K562 (cell line): ENCODE measurements around the gene MINK1. TPM values are rescaled to one million over a fixed set of nuclear protein-coding genes. Genes with fewer than 3 reads are reported as not detected.

Source experiments
- CHD7 ChIP-seq: fragments of 200-600 bp; sonication (generic); IDR thresholded peaks from one replicate; pipeline ENCODE4 v1.6.1; 2012; ENCODE audit warnings: mild to moderate bottlenecking, low read depth, low read length, inconsistent platforms
- CTBP1 ChIP-seq: fragments of 450-650 bp; IDR thresholded peaks from 2 replicates; pipeline ENCODE4 v1.6.1; 2016; ENCODE audit warnings: borderline replicate concordance
- GTF2E2 ChIP-seq: fragments of 200-800 bp; sonication (Bioruptor generic); IDR thresholded peaks from 2 replicates; pipeline ENCODE4 v1.6.1; 2016; ENCODE audit warnings: missing genetic modification characterization, missing compliant biosample characterization
- HDAC2 ChIP-seq: fragments of 450-650 bp; IDR thresholded peaks from 2 replicates; pipeline ENCODE4 v1.6.1; 2016; ENCODE audit warnings: mild to moderate bottlenecking
- LEF1 ChIP-seq: fragments of 450-650 bp; IDR thresholded peaks from 2 replicates; pipeline ENCODE4 v1.6.1; 2016; ENCODE audit warnings: mild to moderate bottlenecking
- NFE2L1 ChIP-seq: fragments of 450-650 bp; IDR thresholded peaks from 2 replicates; pipeline ENCODE4 v1.6.1; 2016; ENCODE audit warnings: missing genetic modification characterization, low read depth, mild to moderate bottlenecking, missing compliant biosample characterization, moderate library complexity, borderline replicate concordance
- NFXL1 ChIP-seq: fragments of 450-650 bp; formaldehyde crosslinking; IDR thresholded peaks from 2 replicates; pipeline ENCODE4 v1.4.0; 2021; ENCODE audit warnings: mild to moderate bottlenecking
- RBM22 ChIP-seq: fragments of 200-400 bp; formaldehyde crosslinking; IDR thresholded peaks from 2 replicates; pipeline ENCODE4 v1.6.1; 2018; ENCODE audit warnings: low read length, low read depth; ENCODE audit not compliant: poor library complexity, severe bottlenecking
- SNIP1 ChIP-seq: fragments of 450-650 bp; IDR thresholded peaks from 2 replicates; pipeline ENCODE4 v1.7.1; 2017; ENCODE audit warnings: low read depth, mild to moderate bottlenecking
- TCF15 ChIP-seq: fragments of 250-450 bp; sonication (Bioruptor Pico); IDR thresholded peaks from 2 replicates; pipeline ENCODE4 v1.8.0; 2022; ENCODE audit warnings: moderate library complexity, mild to moderate bottlenecking, inconsistent platforms
- TCFL5 ChIP-seq: fragments of 250-450 bp; sonication (Bioruptor Pico); conservative IDR thresholded peaks from 2 replicates; pipeline ENCODE4 v1.6.1; 2021; ENCODE audit warnings: mild to moderate bottlenecking, moderate library complexity, matching md5 sums
- TRIM24 ChIP-seq, 2 experiments: fragments of 450-650 bp; IDR thresholded peaks; 2 replicates each; pipeline ENCODE4 v1.6.1; 2016
- XRCC4 ChIP-seq: IDR thresholded peaks from one replicate; pipeline ENCODE4 v1.6.1; 2011; ENCODE audit not compliant: insufficient read depth, insufficient read length; ENCODE audit errors: extremely low read depth
- ZNF277 ChIP-seq: fragments of 250-450 bp; sonication (Bioruptor Pico); IDR thresholded peaks from 2 replicates; pipeline ENCODE4 v1.8.0; 2022; ENCODE audit warnings: inconsistent platforms, mild to moderate bottlenecking, moderate library complexity, borderline replicate concordance
- ZNF551 ChIP-seq: fragments of 250-450 bp; sonication (Bioruptor Pico); IDR thresholded peaks from 2 replicates; pipeline ENCODE4 v1.5.0; 2021; ENCODE audit warnings: mild to moderate bottlenecking, moderate library complexity
- ZNF79 ChIP-seq: fragments of 250-450 bp; sonication (Bioruptor Pico); IDR thresholded peaks from 2 replicates; pipeline ENCODE4 v1.4.0; 2020; ENCODE audit warnings: low read depth, mild to moderate bottlenecking, moderate library complexity
- polyA plus RNA-seq, 8 experiments: library from polyadenylated mRNA; depleted of rRNA in 4 of 8; stranded (reverse) in 5 of 8; unstranded in 3 of 8; fragments of >200 nt; fragmentation: Nextera tagmentation in 2 of 8; fragmentation: Illumina TruSeq in 1 of 8; extraction: Ambion mirVana in 2 of 8; extraction: Trizol in 1 of 8; gene quantifications; 2 replicates each; pipeline versions ENCODE4 v1.2.1 to v1.2.3, GENCODE V29; 2011 to 2014; ENCODE audit warnings: inconsistent platforms in 1 of 8, missing spikeins in 1 of 8
- total RNA-seq, 7 experiments: library from RNA; depleted of rRNA in 6 of 7; stranded (reverse); fragments of >200 nt in 6 of 7; fragmentation: Illumina TruSeq in 2 of 7; extraction: Trizol in 2 of 7; gene quantifications; 2 replicates each; pipeline versions ENCODE4 v1.2.1 to v1.2.3, GENCODE V29; 2011 to 2021; ENCODE audit warnings: low replicate concordance in 1 of 7

Gene MINK1
- total and polyA plus RNA-seq, 9 of the 15 experiments (the other 6 are each of a cell fraction or from before 2014, with no cell fraction given) = 0.11 to 54.2 (median 14.9) TPM

GRCh38 chr17:4945176-4945943 lies 112.2 kb downstream of the MINK1 start (continued):
- no peak for TF ChIP-seq CHD7
- TF ChIP-seq TCF15 = no peak
- no peak for TF ChIP-seq LEF1
- no peak for TF ChIP-seq SNIP1
- no peak for TF ChIP-seq ZNF551 (CRISPR knock-in tag)
- TF ChIP-seq TRIM24 (IDR thresholded peaks at IDR 0.05) = no peak
- TF ChIP-seq NFXL1 (CRISPR knock-in tag) = no peak
- 0 out of 2 replicates have a peak, but pooled peaks have one; percentile 29 for TF ChIP-seq HDAC2
- no peak for TF ChIP-seq GTF2E2
- TF ChIP-seq ZNF277 (CRISPR knock-in tag) = no peak
- no peak for TF ChIP-seq ZNF79 (CRISPR knock-in tag)
- no peak for TF ChIP-seq NFE2L1 (tag)
- TF ChIP-seq RBM22 = no peak
- 0 out of 2 replicates have a peak, but pooled peaks have one; percentile 20 for TF ChIP-seq CTBP1
- no peak for TF ChIP-seq TCFL5 (CRISPR knock-in tag)
- no peak for TF ChIP-seq XRCC4
